Islet precursor cell (in vitro differentiated cells): Measurements from ENCODE around the gene GALK1.

Experiments
- DNase-seq: peaks from one replicate; pipeline ENCODE4 v3.0.0-alpha.2; 2018

Gene GALK1

GRCh38 chr17:75748706-75749105 lies 16.3 kb downstream of the GALK1 start:
- no peak for DNase-seq

DNA sequence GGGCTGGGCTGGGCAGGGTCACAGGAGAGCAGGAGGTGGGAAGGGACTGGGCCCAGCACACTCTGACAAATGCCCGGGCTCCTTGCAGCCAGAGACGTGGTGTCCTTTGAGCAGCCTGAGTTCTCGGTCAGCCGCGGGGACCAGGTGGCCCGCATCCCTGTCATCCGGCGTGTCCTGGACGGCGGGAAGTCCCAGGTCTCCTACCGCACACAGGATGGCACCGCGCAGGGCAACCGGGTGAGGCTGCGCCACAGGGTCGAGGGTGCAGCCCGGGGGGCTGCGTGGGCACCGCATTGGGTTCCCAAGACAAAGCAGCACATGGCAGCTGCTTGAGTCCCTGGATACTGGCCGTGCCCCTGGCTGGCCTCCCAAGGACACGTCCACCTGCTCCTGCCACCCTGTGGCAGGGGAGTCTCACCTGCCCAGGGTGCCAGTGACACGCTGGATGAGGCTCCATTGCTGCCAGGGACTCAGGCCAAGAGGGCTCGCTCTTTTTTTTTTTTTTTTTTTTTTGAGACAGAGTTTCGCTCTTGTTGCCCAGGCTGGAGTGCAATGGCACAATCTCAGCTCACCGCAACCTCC lies 21.3 kb downstream of the GALK1 start:
- DNase-seq, result no peak

DNA sequence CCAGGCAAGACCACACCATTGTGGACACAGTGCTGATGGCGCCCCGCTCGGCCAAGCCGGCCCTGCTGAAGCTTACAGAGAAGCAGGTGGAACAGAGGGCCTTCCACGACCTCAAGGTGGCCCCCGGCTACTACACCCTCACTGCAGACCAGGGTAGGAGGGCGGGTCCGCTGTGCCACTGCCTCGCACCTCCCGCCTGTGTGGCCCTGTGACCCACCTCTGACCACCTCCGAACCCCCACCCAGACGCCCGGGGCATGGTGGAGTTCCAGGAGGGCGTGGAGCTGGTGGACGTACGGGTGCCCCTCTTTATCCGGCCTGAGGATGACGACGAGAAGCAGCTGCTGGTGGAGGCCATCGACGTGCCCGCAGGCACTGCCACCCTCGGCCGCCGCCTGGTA lies 22.7 kb downstream of the GALK1 start:
- no peak for DNase-seq

DNA sequence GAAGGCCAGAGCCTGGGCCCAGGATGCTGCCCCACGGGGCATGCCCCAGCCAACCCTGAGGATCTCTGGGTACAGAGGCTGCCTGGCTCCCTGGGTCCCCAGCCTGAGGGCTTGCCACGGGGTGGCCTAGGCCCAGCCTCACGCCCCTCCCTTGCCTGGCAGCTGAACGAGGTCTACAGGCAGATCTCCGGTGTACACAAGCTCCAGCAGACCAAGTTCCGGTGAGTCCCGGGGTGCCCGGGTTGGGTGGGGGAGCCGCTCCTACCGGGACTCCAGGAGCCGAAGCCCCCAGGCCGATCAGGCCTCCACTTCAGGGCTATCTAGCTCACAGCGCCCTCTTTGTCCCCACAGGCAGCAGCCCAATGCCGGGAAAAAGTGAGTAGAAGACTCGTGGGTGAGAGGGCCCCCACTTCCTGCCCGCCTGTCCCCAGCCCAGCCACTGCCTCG lies 24.3 kb downstream of the GALK1 start:
- no peak for DNase-seq

GRCh38 chr17:75740215-75740614 lies 24.8 kb downstream of the GALK1 start:
- DNase-seq, result no peak

- DNase-seq, result no peak
These were observed 25.2 kb downstream of the GALK1 start for GRCh38 chr17:75739801-75740200.

GRCh38 chr17:75739174-75739573 lies 25.8 kb downstream of the GALK1 start:
- DNase-seq, result no peak

GRCh38 chr17:75738218-75738802 lies 26.7 kb downstream of the GALK1 start:
- no peak for DNase-seq

GRCh38 chr17:75737133-75737962 lies 27.6 kb downstream of the GALK1 start:
- no peak for DNase-seq

DNA sequence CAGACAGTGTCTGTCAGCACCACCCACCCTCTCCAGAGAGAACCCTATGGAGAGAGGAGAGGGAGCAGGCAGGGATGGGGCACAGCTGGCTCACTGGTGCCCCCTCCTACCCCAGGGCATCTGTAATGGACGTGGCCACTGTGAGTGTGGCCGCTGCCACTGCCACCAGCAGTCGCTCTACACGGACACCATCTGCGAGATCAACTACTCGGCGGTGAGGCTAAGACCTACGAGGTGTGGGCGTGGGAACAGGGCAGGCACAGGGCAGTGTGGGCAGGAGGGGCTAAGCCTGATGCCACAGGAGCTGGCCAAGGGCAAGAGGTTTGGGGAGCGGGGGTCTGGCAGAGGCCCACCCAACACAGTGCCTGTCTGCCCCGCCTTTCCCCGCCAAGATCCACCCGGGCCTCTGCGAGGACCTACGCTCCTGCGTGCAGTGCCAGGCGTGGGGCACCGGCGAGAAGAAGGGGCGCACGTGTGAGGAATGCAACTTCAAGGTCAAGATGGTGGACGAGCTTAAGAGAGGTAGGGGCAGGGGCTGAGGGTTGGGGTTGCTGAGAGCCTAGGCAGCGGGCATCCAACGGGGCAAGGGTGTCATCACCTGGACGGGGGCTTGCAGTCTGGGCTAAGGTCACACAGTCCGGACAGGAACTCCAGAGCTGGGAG lies 28.7 kb downstream of the GALK1 start:
- no peak for DNase-seq

- DNase-seq, result no peak
These were observed 30.2 kb downstream of the GALK1 start for GRCh38 chr17:75734674-75735294.

- no peak for DNase-seq
These were observed 31.5 kb downstream of the GALK1 start for GRCh38 chr17:75733471-75733870.

DNA sequence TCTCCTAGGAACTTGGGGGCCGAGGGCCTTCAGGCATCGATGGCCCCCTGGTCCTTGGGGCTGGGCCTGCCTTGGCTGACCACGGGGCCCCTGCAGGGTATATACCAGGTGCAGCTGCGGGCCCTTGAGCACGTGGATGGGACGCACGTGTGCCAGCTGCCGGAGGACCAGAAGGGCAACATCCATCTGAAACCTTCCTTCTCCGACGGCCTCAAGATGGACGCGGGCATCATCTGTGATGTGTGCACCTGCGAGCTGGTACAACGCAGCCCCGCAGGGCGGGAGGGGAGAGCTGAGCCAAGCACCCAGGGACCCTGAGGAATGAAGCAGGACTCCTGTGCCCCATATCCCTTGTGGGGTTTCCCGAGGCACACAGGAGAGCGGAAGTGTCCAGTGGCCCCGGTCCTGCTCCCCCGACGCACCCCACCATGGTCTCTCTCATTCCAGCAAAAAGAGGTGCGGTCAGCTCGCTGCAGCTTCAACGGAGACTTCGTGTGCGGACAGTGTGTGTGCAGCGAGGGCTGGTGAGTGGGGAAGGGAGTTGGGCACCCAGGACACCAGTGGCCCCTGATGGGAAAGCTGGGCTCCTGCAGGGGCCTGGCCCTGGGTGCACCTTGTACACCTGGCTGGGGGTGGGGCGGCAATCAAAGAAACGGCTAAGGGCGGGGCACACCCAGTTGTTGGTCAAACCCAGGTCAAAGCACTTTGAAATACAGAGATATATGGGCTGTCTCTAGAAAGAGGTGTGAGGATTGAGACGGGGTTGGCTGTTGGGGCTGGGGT lies 33.1 kb downstream of the GALK1 start:
- no peak for DNase-seq

DNA sequence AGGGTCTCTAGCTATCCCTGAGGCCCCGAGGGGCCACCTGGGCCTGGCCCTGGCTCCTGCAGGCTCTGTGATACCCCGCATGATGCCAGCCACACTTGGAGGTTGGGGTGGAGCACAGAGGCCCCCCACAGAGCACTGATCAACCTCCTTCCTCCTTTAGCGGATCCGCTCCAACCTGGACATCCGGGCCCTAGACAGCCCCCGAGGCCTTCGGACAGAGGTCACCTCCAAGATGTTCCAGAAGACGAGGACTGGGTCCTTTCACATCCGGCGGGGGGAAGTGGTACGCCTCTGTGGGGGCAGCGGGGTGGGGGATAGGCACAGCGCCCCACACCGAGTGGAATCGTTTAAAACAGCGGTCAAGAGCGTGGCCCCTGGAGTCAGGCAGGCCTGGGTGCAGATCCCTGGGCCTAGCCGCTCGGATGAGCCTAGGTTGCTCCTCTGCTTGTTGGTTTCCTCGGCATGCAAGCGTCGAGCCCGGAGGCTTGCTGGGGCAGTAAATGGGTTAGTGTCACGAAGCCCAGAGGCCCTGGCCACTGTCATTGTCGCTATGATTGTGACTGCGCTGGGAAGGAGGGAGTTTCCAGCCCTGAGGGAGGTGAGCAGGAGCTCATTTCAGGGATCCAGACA lies 33.8 kb downstream of the GALK1 start:
- DNase-seq, result no peak

DNA sequence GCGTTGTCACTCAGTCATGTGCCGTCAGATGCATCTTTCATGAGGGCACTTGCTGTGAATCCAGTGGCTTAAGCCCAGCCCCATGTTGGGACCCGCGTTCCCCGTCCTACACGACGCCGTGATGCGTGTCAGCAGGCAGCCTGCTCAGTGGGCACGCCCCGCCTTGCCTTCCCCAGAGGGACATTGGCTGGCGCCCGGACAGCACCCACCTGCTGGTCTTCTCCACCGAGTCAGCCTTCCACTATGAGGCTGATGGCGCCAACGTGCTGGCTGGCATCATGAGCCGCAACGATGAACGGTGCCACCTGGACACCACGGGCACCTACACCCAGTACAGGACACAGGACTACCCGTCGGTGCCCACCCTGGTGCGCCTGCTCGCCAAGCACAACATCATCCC lies 34.9 kb downstream of the GALK1 start:
- DNase-seq, result no peak

DNA sequence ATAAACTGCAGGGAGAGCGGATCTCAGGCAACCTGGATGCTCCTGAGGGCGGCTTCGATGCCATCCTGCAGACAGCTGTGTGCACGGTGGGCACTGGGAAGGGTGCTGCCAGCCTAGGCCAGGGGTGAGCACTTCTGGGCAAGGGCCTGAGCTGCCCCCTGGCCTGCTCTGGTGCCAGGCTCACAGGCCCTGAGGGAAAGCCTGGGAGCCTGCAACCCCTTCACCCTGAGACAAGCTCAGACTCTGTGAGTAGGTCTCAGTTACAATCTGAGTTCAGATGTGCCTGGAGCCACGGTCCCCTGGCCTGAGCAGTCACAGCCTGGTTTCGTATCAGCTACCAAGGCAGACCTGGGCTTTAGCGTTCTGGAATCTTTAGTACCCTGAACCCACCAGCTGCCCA lies 35.6 kb downstream of the GALK1 start:
- DNase-seq, result no peak

DNA sequence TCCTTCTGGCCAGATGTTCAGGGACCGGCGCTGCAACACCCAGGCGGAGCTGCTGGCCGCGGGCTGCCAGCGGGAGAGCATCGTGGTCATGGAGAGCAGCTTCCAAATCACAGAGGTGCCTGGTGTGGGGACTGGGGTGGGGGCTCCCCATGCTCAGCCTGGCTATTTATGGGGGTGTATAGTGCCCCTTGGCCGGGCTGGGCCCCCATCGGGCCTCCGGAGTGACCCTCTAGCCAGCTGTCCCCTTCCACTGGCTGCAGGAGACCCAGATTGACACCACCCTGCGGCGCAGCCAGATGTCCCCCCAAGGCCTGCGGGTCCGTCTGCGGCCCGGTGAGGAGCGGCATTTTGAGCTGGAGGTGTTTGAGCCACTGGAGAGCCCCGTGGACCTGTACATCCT lies 37.6 kb downstream of the GALK1 start:
- no peak for DNase-seq

DNA sequence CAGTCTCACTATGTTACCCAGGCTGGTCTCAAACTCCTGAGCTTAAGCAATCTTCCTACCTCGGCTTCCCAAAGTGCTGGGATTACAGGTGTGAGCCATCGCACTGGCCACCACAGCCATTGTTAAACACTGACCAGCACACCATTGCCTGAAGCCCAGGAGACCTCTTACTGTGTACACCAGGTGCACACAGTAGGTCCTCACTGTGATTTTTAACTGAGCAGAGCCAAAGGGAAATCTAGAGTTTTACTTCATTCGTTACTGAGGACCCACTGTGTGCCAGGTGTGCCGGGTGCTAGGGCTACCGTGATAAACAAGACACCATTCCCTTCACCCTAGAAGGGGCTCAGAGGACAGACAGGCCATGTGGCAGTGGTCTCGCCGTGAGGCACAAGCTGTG lies 39.5 kb downstream of the GALK1 start:
- no peak for DNase-seq

DNA sequence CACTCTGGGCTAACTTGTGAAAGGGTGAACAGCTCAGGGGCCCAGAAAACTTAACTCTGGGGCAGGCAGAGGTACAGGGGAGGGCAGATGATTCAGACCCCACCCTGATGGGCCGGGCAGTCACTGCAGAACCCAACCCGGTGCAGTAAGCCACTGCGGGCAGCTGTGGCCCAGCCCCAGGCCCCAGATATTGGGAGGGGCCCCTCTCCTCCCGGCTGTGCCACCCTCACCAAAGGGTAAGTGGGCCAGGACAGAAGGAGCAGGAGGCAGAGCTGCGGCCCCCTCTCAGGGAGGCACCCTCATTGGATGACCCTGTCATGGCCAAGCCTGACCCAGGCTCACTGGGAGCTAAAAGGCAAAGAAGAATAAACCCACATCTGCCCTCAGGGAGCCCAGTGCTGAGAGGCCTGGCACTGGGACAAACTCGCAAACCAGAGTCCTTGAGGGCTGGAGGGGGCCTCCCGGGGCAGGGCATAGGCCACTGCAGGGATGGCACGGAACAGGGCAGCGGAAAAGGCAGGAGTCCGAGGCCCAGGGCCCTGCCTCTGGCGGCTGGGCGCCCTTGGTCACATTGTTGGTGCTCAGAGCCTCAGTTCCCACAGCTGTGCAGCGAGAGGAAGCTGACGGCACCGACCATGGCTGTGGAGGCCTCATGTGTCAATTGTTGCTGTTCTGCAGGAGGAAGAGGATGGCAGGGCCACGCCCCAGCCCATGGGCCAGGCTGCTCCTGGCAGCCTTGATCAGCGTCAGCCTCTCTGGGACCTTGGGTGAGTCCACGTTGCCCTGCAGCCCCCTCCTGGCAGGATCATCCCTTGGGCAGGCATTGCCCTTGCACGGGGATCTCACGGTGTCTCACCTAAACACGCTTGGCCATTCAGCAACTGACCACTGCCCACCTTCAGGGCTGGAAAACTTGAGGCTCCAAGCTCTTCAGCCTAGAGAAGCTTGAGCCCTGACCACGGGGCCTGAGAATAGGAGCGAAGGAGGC lies 40.7 kb downstream of the GALK1 start:
- no peak for DNase-seq

DNA sequence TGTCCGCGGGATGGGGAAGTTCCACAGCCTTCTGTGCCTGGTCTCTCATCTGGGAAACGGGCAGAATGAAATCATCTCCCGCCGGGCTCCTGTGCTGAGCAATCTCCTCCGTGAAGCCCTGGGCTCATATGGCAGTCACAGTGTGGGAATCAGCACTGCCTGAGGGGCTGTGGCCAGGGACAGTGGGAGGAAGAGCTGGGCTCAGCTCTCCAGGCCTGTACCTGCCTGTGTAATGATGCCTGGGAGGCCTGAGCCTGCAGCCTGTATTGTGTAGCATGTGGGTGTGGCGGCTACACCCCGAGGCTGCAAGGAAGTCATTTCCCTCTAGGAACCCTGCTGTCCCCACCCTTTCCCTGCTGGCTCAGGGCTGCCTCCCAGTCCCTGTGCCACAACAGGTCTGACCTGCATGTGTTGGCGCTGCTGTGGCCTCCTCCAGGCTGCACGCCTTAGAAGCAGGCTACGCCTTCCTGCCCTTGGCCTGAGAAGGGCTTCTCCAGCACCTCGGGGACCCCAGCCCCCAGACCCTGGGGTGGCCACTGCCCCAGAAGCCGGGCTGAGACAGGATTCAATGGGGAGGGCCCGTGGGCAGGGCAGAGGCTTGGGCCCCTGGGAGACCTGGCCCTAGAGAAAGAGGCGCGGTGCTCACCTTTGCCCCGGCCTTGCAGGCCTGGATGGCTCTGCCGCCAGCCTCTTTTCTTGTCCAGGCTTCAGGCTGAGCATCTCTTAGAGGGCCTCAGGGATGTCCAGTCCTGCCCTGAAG lies 41.6 kb downstream of the GALK1 start:
- peak; percentile 94 for DNase-seq
